Umbilical cord (tissue), 2 donors: ENCODE results near the gene FNBP1. TPM values are rescaled to one million over a fixed set of nuclear protein-coding genes. Genes with fewer than 3 reads are reported as not detected.

Experiments used
- DNase-seq: peaks from one replicate; pipeline ENCODE4 v3.0.0-alpha.2; 2015; ENCODE audit warnings: low spot score
- total RNA-seq: library from RNA; depleted of rRNA; stranded (reverse); fragments of >200 nt; gene quantifications from one replicate; pipeline ENCODE4 v1.2.3, GENCODE V29; 2014; ENCODE audit warnings: low replicate concordance; ENCODE audit not compliant: insufficient read depth

Gene FNBP1
- total RNA-seq, 1 donor from 2014 or later = 88.1 TPM

DNA sequence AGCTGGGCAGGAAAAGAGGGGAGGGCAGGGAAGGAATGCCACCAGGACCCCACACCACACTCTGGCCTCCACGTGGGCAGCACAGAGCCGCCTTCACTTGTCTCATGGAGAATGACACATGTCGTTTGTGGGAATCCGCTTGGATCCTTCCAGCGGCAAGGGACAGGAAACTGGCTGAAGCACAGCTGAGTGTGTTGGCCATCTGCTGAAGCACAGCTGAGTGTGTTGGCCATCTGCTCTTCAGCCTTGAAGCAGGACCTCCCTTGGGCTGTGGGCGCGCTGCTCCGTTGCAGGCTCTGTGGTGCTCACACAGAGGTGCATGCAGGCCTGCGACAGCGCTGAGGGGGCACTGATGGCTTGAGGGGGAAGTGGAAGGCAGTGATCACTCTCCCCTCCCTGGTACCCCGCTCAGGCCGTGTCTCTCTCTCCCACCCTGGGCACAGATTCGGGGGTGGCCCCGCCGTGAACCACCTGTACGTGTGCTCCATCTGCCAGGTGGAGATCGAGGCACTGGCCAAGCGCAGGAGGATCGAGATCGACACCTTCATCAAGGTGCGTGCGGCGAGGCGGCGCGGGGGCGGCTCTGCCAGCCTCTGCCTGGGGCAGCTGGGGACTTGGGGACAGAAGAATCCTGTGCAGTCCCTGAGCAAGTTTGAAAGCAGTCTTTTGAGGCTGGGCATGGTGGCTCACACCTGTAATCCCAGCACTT lies 167.1 kb downstream of the FNBP1 start:
- DNase-seq = no peak

DNA sequence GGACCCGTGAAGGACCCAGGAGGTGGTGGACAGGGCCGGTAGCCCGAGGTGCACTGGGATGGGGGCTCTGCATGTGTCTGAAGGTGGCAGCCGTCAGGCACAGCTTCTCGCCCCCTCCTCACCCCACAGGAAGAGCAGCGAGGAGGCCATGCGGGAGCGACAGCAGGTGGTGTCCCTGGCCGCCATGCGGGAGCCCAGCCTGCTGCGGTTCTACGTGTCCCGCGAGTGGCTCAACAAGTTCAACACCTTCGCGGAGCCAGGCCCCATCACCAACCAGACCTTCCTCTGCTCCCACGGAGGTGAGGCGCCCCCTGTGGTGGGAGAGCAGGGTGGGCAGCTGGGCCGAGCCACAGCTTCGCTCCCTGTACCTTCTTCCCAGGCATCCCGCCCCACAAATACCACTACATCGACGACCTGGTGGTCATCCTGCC lies 167.8 kb downstream of the FNBP1 start:
- no peak for DNase-seq

DNA sequence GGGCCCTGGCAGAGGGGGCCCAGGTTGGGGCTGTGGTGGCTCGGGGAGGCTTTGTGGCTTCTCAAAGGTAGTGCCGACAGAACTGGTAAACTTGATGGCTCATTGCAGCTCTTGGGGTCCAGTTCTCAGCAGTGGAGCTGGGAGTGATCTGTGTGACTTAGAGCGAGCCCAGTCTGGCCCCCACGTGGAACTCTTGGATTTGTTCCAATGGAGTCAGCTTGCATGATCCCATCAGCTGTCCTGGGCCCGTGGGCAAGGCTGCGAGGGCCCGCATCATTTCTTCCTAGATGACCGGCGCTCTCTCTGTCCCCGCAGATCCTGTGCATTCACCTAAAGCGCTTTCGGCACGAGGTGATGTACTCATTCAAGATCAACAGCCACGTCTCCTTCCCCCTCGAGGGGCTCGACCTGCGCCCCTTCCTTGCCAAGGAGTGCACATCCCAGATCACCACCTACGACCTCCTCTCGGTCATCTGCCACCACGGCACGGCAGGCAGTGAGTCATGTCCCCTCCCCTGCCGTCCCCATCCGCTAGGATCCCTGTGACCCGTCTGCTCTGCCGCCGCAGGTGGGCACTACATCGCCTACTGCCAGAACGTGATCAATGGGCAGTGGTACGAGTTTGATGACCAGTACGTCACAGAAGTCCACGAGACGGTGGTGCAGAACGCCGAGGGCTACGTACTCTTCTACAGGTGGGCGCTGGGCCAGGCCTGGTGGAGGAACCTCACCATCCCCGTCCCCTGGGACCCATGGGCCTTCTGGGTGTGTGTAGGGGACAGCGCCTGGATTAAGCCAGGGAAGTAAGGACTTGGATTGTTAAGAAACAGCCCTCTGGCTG lies 168.5 kb downstream of the FNBP1 start:
- DNase-seq = no peak

DNA sequence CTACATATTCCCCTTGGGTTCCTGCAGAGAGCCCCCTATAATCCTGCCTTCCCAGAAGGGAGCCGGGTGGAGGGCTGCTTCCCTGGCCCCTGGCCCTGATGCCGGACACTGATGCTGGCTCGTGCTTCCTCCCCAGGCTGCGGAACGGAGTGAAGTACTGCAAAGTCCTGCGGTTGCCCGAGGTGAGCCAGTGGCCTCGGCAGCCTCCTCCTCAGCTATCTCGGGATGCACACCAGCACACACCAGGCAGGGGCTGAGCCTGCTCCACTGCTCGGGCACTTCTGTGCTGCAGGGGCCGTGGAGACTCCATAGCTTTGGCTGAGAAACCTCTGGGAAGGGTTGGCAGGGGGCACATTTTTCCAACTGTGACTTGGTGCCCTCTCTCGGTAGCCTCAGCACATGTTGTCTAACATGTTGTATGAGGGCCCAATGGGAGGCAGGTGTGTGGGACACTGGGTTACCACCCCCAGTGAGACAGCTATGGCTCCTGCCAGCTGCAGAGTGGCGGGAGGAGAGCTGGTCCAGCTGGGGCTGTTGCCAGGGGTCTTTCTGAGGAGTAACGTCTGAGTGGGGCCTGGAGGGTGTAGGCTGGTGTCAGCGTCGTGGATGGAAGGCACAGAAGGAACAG lies 169.3 kb downstream of the FNBP1 start:
- DNase-seq = no peak

DNA sequence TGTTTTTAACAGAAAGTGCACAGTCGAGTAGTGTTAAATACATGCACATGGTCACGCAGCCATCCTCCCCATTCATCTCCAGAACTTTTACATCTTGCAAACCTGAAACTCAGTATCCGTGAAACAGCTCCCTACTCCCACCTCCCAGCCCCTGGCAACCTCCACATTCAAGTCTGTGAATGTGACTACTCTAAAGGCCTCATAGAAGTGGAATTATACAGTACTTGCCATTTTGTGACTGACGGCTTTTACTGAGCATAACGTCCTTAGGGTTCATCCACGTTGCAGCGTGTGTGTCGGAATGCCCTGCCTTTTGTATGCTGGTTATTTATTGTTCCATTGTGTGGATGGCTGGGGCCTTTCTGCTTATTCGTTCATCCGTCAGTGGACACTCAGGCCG lies 171.9 kb downstream of the FNBP1 start:
- DNase-seq = no peak

DNA sequence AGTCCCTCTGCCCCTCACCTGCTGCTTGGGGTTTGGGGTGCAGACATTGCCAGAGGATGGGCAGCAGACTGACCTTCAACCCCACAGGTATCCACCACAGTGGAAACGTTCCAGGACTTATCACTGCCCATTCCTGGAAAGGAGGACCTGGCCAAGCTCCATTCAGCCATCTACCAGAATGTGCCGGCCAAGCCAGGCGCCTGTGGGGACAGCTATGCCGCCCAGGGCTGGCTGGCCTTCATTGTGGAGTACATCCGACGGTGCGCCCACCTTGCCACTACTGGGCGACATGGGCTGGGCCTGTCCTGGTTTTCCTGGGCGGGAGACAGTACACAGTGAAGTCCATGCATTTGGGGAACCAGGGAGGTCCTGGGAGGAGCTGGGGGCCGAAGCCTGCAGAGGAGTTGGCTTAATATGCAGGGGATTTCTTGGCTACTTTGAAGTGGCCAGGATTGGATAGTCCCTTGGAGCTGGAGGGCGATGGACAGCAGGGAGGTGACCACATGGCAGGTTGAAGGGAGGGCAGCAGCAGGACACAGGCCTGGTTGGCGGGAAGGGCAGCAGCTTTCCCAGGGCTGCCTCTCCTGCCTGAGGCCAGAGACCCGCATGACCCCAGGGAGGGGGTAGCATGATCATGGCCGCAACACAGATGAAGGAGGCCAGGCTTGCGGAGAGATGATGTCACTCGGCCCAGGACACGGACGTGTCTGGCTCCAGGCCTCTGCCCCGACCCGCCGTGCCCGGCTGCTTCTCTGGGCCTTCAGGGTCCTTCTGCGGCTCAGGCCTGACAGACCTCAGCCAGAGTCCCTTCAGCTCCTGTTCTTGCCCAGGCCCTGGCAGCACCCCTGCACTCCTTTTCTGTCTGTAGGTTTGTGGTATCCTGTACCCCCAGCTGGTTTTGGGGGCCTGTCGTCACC lies 173.1 kb downstream of the FNBP1 start:
- DNase-seq = no peak

DNA sequence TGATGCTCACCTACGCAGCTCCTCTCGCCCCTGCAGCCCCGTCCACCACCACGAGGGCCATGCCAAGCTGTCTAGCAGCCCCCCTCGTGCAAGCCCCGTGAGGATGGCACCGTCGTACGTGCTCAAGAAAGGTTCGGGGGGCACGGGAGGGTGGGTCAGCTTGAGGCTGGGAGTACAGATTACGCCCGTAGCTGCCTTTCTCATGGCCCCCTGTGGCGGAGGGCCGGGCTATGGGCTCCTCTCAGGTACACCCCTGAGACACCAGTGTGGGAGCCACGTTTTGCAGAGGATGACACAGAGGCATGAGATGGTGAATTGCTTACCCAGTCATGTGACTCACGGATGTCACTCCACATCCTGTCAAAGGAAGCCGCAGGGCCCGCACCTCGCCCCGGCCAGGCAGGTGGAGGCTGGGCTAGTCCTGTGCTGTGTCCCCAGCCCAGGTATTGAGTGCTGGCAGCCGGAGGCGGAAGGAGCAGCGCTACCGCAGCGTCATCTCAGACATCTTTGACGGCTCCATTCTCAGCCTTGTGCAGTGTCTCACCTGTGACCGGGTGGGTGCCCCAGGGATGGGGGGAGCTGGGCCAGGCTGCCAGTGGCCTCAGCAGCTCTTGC lies 174.0 kb downstream of the FNBP1 start:
- no peak for DNase-seq

DNA sequence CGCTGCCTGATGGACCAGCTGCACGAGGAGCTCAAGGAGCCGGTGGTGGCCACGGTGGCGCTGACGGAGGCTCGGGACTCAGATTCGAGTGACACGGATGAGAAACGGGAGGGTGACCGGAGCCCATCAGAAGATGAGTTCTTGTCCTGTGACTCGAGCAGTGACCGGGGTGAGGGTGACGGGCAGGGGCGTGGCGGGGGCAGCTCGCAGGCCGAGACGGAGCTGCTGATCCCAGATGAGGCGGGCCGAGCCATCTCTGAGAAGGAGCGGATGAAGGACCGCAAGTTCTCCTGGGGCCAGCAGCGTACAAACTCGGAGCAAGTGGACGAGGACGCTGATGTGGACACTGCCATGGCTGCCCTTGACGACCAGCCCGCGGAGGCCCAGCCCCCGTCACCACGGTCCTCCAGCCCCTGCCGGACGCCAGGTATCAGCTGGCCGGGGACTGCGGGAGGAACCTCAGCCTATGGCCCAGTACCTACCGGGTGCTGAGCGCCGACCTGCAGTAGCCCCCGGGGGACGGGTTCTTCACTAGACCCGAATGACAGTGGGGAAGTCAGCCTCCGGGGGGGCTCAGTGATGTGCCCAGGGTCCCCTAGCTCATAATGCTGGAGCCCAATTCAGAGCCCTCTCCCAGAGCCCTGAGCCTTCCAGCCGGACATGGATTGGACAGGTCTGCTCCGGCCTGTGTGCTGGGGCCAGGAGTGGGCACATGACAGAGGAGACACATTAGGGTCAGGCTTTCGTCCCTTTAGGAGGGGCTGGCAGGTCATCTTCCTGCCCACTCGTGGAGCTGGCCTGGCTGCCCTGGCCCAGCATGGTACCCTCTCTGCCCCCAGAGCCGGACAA lies 174.7 kb downstream of the FNBP1 start:
- no peak for DNase-seq

DNA sequence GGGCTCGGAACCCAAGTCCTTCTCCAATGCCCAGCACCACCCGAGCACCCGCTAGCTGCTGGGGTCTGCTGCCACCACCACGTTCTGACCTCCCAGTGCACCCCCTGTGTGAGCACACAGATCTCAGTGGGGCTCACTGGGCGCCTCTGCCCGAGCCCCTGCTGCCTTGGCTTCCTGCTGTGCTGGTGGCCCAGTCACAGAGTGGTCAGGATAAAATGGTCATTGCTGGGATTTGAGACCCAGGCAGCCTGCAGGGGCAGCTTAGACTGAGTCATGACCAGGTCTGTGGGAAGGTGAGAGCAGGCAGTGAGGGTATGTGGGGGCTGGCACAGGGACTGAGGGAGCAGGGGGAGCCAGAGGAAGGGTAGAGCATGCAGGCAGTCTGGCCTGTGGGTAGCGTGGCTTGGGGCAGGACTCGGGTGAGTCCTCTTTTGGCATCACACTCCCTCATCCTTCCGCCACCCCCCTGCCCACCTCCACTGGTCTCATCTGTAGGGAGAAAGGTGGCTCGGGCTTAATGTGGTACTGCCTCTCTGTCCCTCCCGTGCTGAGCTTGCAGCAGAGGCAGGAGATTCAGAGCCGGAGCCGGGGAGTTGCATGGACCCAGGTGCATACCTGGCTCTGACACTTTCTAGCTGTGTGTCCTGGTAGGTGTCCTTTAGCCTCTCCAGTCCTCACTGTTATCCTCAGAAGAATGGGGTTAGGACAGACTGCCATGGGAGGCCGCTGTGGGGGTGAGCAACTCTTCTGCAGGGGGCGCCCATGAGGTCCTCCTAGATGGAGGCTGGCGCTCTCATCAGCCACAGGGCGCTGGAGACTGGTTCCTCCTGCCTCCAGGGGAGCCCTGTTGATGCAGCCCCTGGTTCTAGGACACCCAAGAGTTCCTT lies 175.6 kb downstream of the FNBP1 start:
- DNase-seq = no peak

DNA sequence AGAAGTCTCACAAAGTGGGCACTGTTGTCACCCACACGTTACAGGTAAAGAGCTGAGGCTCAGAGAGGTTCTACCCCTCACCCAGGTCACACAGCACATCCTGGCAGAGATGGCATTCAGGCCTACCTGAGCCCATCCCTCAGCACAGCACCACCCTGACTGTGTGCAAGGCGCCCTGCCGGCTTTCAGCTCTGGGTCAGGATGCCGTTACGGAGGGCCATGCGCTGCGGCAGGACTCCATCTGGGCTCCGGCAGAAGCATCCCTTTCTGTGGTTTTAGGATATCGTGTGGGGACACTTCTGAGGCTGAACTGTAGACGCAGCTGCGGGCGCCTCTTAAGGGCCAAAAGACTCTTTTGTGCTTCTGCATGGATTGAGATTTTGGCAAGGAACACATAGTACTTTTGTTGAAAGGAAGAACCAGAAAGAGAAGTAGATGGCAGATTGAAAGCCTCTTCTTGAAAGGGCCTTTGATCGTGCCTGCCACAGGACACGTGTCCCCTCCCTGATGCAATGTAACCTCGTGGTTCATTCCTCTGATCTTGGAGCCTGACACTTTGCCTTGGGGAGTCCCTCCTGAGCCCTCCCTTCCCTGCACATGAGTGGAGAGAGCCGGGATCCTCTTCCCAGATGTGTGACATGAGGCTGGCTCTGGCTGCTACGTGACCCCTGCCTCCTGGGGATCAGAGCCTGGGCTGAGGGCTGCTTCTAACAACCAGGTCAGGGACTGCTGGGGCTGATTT lies 176.4 kb downstream of the FNBP1 start:
- no peak for DNase-seq

DNA sequence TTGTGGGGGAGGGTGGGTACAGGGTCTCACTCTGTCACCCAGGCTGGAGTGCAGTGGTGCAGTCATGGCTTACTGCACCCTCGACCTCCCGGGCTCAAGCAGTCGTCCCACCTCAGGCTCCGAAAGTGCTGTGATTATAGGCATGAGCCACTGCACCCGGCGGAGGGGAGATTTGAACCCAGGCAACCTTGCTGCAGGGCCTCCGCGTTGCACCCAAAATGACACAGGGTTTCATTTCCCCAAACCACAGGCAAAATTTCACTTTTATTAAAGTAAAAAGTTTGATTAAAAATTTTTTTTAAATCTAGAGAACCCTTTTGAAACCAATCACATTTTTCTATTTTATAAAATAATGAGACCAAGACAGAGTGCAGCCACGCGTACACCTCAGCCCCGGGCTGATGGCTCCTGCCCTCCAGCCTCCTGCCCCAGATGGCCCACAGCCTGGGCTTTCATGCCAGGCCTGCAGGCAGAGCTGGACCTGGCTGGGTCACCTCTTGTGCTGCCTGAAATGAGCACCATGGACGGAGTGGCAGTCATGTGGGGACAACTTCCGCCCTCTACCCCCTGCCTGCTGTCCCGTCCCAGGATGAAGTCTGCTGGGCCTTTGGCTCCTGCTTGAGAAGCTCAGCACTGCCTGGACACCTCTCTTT lies 177.2 kb downstream of the FNBP1 start:
- DNase-seq = no peak

DNA sequence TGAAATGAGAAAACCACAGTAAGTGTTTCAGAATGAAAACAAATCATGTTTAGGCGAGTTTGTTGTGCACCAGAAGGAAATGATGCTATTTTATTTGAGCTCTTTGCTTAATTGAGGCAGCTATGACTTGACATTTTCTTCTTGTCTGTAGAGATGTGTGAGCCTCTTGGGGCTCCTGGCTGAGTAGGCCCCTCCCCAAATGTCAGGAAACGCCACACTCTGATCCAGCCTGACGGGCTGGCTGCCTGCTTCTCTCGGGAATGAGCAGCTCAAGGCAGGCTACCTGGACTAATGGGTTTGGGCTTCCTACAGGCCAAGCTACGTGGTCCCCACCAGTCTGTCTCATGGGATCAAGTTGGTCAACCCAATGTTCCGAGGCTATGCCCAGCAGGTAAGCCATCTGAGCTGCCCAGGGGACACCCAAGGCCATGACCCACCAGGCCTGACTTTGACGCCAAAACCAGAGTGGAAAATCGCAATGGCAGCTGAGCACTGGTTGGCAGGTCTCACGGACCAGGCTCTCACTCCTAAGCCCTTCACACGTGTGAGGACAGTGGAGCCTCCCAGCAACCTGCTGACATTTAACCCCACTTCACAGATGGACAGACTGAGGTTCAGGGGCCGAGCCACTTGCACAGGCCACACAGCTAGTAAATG lies 177.9 kb downstream of the FNBP1 start:
- no peak for DNase-seq

DNA sequence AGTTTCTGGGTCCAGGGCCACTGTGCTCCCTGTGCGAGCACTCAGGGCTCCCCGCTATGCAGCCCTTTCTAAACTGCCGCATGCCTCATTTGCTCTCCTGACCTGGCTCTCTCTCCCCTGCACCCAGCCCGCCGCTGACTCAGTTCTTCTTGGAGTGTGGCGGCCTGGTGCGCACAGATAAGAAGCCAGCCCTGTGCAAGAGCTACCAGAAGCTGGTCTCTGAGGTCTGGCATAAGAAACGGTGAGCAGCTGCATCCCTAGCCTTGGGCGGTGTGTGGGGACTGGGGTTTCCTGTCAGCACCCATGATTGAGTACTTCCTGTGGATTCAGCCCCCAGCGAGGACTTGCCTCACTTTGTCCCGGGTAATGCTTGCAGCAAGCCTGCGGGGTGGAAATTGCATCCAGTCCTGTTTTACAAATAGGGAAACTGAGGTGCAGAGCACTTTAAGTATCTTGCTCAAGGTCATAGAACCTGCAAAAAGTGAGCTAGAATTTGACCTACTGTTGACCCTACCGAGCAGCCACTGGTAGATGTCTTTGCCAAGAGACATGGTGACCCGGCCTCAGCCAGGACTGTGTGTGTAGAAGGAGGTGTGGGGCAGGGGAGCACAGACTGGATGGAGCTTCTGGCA lies 179.8 kb downstream of the FNBP1 start:
- DNase-seq = no peak

DNA sequence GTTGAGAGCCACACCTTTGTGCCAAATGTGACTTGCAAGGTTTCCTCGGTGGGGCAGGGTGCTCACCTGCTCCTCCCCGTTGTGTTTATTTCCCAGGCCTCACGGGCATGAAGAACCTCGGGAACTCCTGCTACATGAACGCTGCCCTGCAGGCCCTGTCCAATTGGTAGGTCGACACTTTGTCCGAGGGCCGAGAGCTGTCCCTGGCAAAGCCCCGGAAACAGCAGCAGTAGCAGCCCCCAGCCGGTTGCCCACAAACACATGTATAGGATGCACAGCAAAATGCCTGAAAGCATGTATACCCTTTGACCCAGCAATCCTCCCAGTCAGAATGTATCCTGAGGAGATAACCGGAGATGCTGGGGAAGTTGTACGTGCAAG lies 181.6 kb downstream of the FNBP1 start:
- no peak for DNase-seq

DNA sequence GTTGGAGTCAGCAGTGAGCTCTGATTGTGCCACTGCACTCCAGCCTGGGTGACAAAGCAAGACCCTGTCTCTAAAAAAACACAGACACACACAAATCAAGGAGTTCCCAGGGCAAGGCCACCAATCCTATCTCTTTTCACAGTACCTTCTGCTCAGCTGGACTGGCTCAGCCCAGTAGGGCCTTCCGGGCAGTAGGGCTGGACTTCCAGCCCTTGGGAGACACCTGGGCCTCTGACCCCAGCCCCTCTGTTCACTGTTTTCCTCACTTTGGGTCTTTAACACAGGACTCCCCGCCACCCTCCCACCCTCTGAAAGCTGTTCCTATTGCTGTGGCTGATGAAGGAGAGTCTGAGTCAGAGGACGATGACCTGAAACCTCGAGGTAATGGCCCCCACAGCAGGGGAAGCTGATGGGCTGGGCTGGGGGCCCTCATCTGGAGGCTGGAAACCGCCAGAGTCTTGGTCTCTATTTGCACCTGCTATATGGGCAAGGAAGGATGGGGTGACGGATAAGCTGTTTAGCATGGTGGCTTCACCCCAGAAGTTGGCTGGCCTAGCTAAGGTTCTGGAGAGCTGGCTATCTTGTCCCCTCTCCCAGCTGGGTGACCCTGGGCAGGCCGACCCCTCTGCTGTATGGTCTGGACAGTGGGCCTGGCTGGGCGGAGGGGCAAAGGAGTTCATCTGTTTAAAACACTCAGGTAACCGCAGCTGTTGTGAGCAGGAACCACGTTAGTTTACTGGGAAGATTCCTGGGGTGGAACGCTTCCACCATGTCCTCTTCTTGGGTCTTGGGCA lies 182.1 kb downstream of the FNBP1 start:
- no peak for DNase-seq
